LNCAP (cell line): ENCODE results near the gene CAMTA1.

Experiments used
- TF ChIP-seq, protein P1 (sequence below): fragments of 450-650 bp; IDR thresholded peaks from 2 replicates; pipeline ENCODE4 v1.5.1; 2017; ENCODE audit warnings: mild to moderate bottlenecking

CAMTA1 gene

DNA sequence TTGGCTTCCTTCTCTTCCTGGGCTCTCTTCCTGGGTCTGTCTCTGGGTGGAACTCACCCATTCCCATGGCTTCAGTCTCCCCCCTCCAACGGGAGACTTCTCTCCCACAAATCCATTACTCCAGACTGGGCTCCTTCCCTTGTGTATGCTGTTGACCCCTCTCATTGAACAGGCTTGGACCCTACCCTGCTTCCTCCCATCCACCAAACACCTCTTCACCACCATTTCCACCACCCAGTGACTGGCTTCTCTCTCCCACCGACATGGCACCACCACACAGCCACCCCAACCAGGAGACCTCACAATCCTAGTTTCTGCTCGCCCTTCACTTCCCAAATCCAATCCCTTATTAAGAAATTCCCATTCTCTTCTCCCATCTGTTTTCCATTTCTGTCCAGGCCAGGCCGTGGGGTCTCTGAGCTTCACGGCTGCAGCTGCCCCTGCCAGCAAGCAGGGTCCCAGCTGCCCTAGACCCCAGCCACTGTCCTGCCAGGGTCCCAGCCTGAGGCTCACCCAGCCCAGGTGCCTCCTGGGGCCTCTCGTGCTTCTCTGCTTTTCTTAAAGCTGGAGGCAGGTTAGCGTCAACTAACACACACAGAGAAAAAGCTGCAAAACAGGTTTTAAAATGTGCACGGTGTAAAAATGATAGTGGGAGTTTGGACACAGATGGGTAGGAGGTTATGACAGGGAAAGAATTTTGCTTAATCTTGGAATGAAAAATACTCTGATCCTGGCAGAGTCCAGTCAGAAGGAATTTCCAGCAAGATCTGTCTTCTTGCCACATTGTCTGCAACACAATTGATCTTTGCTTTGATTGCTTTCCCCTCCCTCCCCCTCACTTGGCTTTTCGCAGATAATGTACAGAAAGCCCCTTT lies 602.0 kb downstream of the CAMTA1 start:
- TF ChIP-seq, protein P1, sequence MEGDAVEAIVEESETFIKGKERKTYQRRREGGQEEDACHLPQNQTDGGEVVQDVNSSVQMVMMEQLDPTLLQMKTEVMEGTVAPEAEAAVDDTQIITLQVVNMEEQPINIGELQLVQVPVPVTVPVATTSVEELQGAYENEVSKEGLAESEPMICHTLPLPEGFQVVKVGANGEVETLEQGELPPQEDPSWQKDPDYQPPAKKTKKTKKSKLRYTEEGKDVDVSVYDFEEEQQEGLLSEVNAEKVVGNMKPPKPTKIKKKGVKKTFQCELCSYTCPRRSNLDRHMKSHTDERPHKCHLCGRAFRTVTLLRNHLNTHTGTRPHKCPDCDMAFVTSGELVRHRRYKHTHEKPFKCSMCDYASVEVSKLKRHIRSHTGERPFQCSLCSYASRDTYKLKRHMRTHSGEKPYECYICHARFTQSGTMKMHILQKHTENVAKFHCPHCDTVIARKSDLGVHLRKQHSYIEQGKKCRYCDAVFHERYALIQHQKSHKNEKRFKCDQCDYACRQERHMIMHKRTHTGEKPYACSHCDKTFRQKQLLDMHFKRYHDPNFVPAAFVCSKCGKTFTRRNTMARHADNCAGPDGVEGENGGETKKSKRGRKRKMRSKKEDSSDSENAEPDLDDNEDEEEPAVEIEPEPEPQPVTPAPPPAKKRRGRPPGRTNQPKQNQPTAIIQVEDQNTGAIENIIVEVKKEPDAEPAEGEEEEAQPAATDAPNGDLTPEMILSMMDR, result no peak

DNA sequence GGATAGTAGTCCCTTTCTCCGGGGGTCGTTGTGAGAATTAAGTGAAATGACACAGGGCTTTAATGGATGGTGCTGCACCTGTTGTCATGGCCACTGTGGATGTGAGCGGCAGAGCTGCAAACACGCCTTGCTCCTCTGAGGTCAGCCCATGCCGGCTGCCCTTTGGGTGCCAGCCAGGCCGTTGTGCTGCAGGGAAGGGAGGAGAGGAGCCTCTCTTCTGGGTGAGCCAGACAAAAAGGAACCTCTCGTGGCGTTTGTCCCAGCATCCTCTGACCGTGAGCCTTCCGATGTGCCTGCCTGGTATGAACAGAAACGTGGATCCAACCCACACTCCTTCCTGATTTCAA lies 602.9 kb downstream of the CAMTA1 start:
- TF ChIP-seq, protein P1, result no peak

DNA sequence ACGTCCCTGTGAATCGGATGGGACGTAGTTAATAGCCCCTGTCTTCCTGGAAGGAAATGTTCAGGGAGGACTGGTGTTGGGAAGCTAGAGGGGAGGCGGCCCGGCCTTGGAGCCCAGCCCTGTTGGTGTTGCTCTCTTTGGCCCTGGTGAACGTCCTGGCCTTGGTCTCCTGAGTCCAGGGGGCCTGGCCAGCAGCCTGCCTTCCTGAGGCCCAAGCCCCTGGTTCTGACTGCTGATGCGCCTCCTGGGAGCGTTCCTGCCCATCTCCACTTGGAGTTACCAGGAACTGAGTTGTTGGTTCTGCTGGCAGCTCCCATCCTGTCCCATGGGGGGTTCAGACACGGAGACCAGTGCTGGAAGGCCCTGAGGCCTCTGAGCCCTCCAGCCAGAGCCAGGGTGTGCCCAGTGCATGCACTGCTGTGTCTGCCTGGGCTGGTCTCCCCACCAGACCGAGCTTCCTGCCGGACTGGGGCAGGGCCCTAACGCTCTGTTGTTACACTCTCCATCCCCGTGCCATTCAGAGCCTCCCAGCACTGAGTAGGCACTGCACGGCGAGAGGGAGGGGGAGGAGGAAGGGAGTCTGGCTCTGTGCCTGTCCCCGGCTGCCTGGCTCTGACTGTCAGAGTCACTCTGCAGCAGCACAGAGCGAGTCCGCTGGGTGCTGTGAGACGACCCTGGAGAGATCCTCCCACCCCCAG lies 603.4 kb downstream of the CAMTA1 start:
- TF ChIP-seq, protein P1, result no peak

DNA sequence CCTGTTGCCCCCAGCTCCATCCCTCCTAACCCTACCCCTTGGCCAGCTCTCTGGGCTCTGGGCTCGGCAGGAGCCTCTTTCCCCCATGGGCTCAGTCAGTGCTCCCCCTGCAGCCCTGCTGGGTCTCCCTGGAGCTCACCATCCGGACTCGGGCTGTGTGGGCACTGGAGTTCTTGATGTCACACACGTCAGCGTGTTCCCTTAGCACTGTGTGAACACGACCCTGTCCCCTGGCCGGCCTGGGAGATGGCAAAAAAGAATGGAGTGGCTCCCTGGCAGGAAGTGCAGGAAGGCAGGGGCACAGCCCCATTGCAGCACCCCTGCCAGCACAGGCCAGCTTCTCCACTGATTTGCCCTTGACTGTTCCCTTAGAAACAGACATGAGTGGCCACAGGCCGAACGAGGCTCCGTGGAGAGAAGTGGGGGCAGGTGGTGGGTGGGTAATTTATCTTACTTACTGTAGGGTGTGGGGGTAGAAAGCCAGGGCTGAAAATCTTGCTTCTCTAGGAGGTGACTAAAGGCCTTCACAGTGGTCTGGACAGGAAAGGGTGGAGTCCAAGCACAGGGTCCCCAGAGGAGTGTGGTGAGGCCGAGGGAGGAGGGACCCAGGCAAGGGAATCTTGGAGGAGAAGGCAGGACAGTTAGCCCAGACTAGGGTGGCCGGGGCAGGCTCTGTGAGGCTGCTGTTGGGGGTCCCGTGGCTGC lies 604.1 kb downstream of the CAMTA1 start:
- TF ChIP-seq, protein P1, result no peak

DNA sequence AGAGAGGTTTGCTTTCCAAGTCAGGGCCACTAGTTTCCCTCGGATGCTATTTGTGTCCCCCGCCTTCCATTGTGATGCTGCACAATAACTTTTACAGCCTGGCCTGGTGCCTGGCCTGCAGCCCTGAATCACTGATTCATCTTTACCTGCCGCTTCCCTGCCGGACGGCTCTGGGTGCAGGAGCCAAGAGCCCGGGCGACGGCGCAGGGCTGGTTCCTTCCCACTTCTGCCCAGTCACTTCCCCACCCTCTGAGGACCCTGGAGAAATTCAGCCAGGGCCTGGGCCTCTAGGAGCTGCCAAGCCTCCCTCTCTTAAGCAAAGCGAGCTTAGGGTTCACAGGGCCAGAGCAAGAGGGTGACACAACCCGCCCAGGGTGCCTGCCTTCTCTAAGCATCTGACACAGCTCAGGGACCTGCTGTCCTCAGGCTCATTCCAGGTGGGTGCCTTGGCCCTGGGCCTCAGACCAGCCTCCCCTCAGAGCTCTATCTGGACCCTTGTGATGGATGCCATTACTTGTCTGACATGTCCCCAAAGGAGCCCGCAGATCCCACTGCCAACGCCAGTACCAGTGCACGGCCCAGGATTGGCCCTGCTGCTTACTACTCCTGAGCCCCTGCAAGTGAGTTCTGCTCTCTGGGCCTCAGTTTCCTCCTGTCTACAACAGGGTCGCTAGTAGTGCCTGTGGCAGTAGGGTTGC lies 604.8 kb downstream of the CAMTA1 start:
- TF ChIP-seq, protein P1, result no peak

DNA sequence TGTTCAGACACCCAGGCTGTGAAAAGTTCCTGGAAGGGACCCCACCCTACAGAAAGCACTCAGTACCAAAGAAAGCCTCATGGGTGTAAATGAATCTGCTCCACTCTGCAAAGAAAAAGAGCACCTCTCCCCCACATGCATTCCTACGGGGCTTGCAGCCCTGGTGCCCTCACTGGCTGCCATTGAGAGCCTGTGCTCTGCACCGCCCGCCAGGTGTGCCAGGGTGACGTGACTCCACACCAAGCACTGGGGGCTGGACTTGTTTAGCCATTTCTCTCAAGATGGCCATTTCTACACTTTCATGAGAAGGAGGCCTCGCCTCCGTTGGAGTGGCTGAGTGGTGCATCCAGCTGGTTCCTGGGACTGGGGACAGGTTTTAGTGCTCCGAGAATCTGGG lies 605.3 kb downstream of the CAMTA1 start:
- TF ChIP-seq, protein P1, result no peak

DNA sequence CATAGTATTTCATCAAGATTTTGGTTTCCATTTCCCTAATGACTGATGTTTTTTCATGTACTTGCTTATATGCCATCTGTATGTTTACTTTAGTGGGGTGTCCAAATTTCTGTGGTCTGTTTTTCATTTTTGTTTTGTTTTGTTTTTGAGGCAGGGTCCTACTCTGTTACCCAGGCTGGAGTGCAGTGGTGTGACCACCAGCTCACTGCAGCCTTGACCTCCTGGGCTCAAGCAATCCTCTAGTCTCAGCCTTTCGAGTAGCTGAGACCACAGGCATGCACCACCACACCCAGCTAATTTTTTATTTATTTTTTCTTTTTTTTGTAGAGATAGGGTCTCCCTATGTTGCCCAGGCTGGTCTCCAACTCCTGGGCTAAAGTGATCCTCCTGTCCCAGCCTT lies 607.9 kb downstream of the CAMTA1 start:
- TF ChIP-seq, protein P1, result no peak
